HG02623 (cell line): ENCODE data around the gene SLC44A5.
A peak's percentile ranks its signal among the peaks of the same experiment; 100 is the strongest.
"Not testable (repeated sequence)": the region's sequence is repeated elsewhere in the genome, so short reads cannot be mapped to it uniquely, and the experiment has no call there.

Experiments
- ATAC-seq: cut with Tn5 transposase; IDR thresholded peaks from one replicate; pipeline ENCODE4 v1.9.1; 2021; ENCODE audit warnings: moderate library complexity; ENCODE audit not compliant: unreplicated experiment

The SLC44A5 gene

DNA sequence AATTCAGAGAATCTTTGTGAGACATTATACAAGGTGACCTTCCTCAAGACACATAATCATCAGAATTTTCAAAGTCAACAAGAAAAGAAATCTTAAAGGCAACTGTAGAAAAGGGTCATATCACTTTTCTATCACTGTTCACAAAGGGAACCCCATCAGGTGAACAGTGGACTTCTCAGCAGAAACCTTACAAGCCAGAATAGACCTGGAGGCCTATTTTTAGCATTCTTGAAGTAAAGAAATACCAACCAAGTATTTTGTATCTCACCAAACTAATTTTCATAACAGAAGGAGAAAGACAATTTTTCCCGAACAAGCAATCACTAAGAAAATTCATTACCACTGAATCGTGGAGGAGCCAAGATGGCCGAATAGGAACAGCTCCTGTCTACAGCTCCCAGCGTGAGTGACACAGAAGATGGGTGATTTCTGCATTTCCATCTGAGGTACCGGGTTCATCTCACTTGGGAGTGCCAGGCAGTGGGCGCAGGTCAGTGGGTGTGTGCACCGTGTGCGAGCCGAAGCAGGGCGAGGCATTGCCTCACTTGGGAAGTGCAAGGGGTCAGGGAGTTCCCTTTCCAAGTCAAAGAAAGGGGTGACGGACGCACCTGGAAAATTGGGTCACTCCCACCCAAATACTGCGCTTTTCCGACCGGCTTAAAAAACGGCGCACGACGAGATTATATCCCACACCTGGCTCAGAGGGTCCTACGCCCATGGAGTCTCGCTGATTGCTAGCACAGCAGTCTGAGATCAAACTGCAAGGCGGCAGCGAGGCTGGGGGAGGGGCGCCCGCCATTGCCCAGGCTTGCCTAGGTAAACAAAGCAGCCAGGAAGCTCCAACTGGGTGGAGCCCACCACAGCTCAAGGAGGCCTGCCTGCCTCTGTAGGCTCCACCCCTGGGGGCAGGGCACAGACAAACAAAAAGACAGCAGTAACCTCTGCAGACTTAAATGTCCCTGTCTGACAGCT, 235.2 kb downstream of the SLC44A5 start:
- not testable (repeated sequence) for ATAC-seq

DNA sequence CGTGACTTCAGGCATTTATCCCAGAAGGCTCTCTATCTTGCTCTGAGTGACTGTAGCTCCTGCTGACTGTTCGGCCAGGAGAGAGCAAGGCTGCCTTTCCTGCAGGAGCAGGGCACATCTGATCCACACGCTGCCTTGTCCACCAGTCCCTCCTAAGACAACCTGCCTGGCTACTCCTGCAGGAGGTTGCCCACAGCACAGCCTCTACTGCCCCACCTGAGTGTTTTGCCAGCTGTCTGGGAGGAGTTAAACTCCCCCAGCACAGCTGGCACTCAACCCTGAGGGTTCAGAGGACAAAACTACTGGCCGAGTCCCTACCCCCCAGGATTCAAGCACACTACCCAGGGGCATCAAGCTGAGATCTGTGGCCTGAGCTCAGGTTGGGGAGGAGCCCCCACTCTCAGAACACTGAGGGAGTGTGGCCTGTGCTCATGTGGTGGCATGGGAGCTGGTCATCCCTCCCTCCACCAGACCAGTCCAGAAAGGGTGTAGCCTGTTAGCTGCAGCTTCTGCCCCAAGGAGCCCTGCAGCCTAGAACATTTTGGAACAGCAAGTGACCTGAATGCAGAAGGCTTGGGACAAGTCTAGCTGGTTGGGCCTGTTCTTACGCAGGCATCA, 237.3 kb downstream of the SLC44A5 start:
- ATAC-seq = no peak

DNA sequence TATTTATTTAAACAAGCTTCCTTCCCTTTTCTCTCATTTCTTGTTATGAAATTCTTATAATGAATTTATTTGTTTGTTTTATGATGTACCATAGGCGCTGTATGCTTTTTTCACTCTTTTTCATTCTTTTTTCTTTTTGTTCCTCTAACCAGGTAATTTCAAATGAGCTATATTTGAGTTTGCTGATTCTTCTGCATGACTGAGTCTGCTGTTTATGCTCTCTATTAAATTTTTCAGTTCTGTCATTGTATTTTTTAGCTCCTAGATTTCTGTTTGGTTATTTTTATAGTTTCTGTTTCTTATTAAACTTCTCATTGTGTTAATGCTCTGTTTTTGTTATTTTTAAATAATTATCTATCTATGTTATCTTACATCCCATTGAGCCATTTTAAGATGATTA, 244.3 kb downstream of the SLC44A5 start:
- no peak for ATAC-seq

DNA sequence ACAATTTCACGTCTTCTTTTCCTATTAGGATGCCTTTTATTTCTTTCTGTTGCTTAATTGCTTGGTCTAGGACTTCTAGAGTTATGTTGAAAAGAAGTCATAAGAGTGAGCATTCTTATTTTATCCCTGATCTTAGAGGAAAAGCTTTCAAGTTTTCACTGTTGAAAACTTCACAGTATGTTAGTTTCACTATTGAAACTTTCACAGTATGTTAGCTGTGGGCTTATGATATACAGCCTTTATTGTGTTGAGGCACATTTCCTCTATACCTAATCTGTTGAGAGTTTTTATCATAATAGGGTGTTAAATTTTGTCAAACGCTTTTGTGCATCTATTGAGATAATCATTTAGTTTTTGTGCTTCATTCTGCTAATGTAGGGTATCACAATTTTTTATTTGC, 249.7 kb downstream of the SLC44A5 start:
- no peak for ATAC-seq

DNA sequence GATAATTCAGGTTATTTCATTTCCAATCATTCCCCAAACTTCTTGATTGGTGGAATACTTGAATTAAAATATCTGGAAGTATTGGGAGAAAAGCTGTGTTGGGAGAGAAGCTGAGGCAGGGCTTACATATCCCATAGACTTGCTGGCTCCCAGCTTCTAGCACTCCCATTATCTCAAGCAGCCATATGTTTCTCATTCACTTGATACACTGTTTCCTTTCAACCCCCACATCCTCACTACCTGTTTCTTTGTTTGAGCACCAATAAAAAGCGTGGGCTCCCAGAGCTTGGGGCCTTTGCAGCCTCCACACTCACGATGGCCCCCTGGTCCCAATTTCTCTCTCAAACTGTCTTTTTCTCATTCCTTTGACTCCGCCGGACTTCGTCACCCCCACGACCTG, 256.6 kb downstream of the SLC44A5 start:
- ATAC-seq = not testable (repeated sequence)

DNA sequence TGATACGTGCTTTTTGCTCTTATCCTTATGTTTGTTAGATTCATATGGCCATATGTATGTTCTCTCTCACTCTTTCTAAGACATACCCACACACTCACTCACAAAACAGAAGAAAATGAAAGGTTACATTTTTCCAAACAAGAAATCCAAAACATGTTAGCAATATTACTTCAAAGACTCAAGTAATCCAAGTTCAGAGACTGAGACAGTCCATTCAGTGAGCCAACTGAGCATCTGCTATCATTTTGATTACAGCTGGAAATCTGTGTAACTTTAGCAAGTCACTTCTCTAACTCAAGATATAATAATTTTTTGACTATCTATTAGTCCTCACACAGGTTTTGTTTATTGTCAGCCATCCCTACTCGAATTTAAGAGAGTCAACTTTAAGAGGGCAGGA, 257.9 kb downstream of the SLC44A5 start:
- no peak for ATAC-seq

DNA sequence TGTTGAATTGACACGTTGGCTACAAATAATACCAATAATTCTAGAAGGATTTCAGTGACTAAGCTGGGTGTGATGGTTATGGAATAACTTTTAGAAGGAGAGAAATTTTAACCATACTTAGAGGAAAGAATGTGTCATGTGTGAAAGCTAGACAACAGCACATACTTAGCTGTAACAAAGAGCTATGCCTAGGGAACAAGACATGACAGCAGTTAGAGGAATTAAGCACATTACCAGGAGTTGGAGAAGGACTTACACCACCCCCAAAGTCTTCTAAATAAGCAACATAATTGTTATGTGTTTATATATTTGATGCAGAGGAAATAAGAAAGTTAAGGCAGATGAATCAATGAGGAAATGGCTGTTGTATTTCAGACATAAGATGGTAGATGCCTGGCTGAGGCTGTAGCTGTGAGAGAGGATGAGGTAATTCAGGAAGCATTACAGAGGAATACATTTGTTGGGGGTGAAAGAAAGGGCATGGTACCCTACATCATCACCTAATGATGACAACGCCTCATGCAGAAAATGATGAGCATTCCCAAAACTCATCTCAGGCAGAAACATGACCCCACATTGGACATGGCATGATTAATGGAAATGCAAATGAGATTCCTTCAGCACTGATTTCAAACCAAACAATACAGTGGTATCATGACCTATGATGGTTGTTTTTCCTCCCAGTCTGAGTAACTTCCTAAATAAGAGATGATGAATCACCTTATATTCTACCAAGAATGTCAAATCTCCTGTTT, 265.2 kb downstream of the SLC44A5 start:
- ATAC-seq = no peak

DNA sequence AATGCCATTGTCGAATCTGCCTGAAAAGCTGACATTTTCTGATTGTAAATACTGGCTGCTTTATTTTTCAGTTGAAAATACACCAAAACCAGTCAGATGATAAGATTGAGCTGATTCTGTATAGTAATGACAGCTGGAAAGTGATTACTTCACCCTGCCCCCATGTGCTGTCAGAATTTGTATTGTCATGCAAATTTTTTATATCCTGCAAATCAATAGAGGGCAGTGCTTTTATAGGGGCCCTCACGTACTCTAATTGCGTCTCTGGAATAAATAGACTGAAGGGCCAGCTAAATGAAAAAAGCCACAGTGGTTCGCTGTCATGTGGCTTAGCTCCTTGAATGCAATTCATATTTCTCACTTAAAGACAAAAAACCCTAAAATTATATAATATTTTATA, 268.1 kb downstream of the SLC44A5 start:
- no peak for ATAC-seq

DNA sequence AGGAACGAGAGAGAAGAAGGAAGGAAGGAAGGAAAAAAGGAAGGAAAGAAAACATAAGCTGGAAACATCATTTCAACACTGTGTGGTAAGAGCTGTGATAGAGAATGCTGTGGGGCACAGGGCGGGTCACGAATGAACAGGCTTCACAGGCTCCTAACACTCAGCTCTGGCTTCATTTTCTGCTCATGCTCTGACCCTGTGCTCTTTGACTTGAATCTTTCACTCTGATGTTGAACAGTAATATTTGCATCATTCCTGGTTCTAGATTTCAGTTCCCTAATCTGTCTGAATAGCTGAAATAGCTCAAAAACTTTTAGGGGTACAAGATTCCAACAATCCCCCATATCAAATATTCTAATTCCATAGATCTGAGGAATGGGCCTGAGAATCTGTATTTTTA, 269.4 kb downstream of the SLC44A5 start:
- peak; percentile 51 for ATAC-seq

DNA sequence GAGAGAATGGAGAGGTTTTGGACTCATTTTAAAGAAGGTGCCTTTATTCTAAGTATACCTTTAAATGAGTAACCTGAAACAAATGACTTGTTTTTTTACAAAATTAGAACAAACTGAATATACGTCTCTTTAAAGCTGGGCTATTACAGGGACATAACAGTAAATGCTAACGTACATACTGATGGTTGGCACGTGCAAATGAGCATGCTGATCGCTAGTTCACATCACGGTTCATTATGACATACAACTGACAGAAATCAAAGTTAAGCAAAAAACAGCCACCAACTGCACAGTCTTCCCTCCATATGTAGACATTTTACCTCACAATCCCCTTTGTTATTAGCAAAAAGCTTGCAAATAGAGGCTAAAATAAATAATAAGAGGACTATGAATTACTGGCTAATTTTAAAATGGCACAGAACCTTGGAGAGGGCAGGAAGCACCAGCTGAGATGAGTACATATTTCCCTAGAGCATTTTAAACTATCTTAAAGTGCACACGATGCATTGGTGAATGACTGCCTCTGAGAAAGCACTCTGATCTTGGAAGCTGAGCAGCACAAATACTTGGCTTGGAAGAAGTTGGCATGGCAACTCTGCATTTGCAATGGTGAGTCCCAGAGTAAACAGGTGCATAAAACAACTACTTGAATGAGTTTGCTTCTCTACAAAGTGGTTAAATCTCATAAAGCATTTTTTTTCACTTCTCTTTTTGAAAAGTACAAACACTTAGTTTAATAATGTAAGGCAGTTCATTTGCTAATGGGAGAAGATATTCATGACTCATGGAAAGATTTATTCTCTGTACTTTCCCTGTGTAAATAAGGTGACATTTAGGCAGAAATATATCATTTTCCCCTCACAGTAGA, 272.1 kb downstream of the SLC44A5 start:
- peak; percentile 84 for ATAC-seq

DNA sequence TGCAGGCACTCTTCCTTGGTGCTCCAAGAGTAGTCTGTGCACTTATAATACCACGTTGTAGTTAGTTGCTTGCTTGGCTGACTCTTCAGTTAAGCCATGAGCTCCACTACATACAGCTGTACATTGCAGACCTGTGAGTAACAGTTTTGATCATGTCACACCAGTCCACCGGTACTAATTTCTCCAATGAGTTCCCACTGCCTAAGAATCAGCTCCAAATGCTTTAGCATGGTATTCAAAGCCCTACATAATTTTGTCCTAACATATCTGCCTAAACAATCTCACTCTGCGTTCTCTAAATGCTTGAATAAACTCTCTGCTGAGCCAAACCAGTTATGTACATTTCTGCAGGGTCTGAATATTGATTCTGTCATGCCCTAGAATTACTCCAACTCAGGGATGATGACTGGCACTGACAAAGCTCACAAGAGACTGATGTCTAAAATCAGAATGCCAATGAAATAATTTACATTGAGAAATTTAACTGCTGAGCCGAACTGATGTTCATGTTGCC, 276.0 kb downstream of the SLC44A5 start:
- ATAC-seq = no peak

DNA sequence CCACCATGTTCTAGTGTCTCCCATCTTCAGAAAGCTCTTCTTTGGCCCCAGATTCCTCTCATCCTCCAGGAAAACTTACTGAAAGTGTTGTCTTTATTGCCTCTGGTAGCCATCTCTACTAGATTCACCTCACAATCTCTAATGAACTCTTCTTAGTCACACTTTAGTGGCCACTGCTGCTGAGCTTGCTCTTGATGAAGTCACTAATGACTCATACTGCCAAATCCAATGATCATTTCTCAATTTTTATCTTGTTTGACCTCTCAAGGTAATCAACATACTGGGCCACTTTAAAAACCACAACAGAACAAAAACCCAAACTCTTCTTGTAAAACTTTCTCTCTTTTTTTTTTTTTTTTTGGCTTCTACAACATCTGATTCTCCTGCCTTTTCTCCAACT, 280.3 kb downstream of the SLC44A5 start:
- ATAC-seq = no peak

DNA sequence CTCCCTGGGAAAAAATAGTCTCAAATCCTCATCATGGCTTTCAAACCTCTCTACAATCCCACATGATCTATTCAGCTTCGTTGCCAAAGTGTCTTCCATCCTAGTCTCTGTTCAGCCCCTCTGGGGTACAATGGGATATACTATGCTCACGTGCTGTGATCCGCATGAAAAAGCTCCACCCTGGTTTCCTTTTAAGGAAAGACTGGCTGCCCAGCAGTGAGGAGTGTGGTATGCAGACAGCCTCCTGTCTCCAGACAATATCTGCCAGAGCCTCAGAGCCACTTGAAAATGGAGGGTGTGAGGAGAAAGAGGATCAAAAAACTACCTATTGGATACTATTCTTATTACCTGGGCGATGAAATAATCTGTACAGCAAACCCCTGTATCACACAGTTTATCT, 282.2 kb downstream of the SLC44A5 start:
- ATAC-seq = no peak

DNA sequence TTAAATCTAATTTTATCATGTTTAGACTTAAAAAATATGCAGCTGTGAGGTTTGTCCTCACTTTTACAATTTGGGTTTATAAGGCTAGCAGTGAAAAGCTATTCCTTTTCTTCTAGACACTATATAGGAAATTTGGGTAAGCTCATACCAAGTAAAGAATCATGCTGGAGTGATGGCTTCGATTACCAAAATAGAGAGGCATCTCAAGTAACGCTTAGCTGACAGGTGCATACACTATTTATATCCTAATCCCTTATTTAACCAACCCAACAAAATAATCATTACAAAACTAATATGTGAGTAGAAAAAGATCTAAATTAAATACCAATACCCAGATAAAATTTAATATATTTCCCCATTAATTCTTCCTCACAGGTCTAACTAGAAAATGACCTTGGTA, 283.5 kb downstream of the SLC44A5 start:
- ATAC-seq = no peak

DNA sequence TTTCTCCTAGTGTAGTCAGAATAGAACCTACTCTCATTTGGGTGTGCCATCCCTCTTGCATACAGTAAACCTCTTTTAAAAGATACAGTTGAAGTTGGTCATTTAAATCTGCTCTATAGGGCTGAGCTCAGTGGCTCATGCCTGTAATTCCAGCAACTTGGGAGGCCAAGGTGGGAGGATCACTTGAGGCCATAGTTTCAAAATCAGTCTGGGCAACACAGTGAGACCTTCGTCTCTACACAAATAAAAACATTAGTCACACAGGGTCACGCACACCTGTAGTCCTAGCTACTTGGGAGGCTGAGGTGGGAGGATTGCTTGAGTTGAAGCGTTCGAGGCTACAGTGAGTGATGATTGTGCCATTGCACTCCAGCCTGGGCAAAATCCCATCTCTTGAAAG, 292.9 kb downstream of the SLC44A5 start:
- no peak for ATAC-seq

DNA sequence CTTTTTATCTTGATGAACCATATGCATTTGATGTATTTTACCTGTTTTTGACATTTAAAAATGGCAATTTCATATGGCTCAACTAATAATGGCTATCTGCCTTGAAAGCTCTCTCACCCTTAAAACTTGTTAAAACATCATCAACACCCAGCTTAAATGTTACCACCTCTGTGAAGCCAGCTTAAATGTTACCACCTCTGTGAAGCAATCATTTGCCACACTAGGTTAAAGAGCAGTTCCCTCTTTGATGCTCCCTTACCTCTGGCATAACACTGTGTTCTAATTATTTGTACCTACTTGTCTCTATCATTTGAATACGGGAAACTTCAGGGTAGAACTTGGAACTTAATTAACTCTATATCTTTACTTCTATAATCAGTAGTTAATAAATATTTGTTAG, 294.7 kb downstream of the SLC44A5 start:
- no peak for ATAC-seq

DNA sequence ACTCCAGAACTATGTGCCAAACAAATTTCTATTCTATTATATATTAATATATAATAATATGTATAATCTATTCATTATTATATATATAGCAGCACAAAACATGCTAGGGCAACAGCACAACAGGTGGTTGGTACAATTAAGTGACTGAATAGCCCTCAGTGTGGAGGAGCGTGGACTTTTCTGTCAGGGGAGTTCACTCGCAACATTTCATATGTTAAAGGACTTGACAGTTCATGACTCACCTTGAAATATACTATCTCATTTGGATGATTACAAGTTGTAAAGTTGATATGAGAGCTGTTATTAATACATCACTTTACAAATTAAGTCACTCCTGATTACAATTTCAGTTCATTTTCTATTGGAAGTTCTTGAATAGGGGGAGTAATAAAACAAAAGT, 298.3 kb downstream of the SLC44A5 start:
- ATAC-seq = no peak

DNA sequence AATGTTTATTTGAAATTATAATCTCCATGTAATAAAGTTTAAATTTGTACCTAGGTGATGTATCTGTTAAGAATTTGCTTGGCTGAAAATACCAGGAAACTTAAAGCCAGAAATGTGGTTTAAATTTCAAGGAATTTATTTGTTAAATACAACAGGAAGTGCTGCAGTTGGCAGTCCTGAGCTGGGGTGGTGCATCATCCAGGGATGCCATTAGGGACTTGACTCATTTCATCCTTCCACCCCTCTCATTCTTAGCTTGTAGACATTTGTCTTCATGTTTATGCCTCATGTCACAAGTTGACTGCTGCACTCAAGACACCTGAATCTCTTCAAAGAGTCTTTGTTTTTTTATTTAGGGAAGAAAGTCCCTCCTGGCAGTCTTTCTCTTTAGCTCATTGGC, 300.8 kb downstream of the SLC44A5 start:
- ATAC-seq = no peak

DNA sequence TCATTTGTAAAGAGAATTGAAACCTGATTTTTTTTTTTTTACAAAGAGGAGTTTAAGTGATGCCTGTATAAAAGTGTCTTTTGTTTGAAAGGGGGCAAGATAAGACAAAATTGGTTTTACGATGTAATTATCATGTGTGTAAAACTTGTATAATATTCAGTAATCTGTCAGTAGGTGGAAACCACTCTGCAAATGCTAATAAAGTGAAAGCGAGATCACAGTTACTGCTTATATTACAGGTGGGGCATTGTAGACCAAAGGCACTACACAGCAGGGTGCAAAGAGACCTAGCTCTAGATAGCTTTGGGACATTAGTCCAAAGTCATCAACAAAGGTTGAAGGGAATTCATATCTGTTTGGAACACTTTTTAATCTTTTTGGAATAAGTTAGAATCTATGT, 302.5 kb downstream of the SLC44A5 start:
- ATAC-seq = no peak

DNA sequence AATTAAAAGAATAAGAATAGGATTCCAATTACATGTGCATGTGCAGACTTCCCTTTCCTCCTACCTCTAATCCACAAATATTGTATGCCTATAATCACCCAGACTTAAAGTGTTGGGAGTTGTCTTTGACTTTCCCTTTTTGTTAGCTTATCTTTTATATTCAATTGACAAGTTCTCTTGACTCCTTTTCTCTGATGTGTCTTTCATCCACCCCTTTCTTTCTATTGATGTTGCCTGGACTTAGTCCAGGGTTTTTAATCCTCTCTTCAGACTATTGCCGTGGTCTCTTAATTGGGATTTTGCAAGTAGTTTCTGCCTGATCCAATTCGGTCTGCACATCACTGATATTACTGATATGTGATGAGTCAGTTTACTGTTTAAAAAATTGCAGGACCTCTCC, 305.9 kb downstream of the SLC44A5 start:
- no peak for ATAC-seq

DNA sequence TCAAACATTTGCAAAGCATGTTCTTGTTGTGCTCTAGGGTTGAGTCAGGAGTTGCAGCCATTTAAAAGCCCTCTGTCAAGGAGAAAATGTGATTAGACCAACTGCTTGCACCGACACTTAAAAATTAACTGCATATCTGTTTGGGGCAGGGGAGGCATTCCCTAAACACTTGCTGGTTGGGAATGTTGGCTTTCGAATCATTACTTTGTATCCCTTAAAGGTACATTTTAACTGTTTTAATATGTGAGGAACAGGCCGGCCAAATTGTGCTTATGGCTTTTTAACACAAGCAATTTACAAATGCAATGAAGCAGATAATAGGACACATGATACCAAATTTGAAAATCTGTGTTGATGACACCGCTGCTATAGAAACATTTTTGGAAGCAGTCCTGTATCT, 317.6 kb downstream of the SLC44A5 start:
- no peak for ATAC-seq
